B cell (primary cell): ENCODE measurements around the gene LPCAT3. TPM values are rescaled to one million over a fixed set of nuclear protein-coding genes. Genes with fewer than 3 reads are reported as not detected.

Source experiments
- ATAC-seq: fragments of 200-7000 bp; cut with Tn5 transposase; one replicate; pipeline ENCODE4 v1.10.0; 2021; ENCODE audit warnings: low read depth, mild to moderate bottlenecking, moderate number of reproducible peaks, moderate library complexity
- CTCF ChIA-PET: fragments of 350-600 bp; sonication (Branson Sonifier 250); formaldehyde crosslinking; loops from one replicate; lab custom pipeline; 2021; ENCODE audit warnings: antibody characterized with exemption, inconsistent platforms; lab: Charles Lee
- POLR2A ChIA-PET: fragments of 350-600 bp; sonication (Branson Sonifier 250); formaldehyde crosslinking; loops from one replicate; lab custom pipeline; 2021; ENCODE audit warnings: antibody characterized with exemption; lab: Charles Lee
- DNase-seq: peaks from one replicate; pipeline ENCODE4 v3.0.0; 2013
- H2AFZ ChIP-seq: 2 replicates; pipeline ENCODE4 v1.6.1; 2012; ENCODE audit warnings: mild to moderate bottlenecking, low read depth, low read length; ENCODE audit not compliant: insufficient read depth, poor library complexity, severe bottlenecking
- H3K27ac ChIP-seq, 2 donors: 1 replicate in 1 of 2; 2 replicates in 1 of 2; pipeline ENCODE4 v1.5.1; 2012 to 2013; ENCODE audit warnings: low read length in 2 of 2, mild to moderate bottlenecking in 2 of 2, moderate library complexity in 1 of 2
- H3K27me3 ChIP-seq, 4 experiments: fragments of 200-600 bp in 1 of 4; sonication (generic) in 1 of 4; replicated peaks in 1 of 4; 1 replicate in 2 of 4; 2 replicates in 2 of 4; pipeline versions ENCODE4 v1.6.1 to v1.7.0; 2013 to 2016; ENCODE audit warnings: low read length in 3 of 4, mild to moderate bottlenecking in 2 of 4, mixed read lengths in 1 of 4, moderate library complexity in 1 of 4; ENCODE audit not compliant: insufficient read depth in 4 of 4, control insufficient read depth in 3 of 4; ENCODE audit errors: control extremely low read depth in 1 of 4
- H3K36me3 ChIP-seq, 2 experiments: replicated peaks in 1 of 2; 1 replicate in 1 of 2; 2 replicates in 1 of 2; pipeline versions ENCODE4 v1.6.1 to v1.7.1; 2013; ENCODE audit warnings: low read length in 1 of 2; ENCODE audit not compliant: insufficient read depth in 2 of 2, control insufficient read depth in 1 of 2; ENCODE audit errors: control extremely low read depth in 1 of 2, extremely low read depth in 1 of 2
- H3K4me1 ChIP-seq, 2 donors: fragments of 200-600 bp in 1 of 2; sonication (generic) in 1 of 2; 1 replicate in 1 of 2; 2 replicates in 1 of 2; pipeline versions ENCODE4 v1.5.1 to v1.6.1; 2013 to 2017; ENCODE audit warnings: low read length in 2 of 2; ENCODE audit not compliant: control insufficient read depth in 2 of 2, insufficient read depth in 2 of 2
- H3K4me2 ChIP-seq: replicated peaks from 2 replicates; pipeline ENCODE3; 2012; ENCODE audit warnings: mild to moderate bottlenecking, low read depth, low read length; ENCODE audit not compliant: poor library complexity, severe bottlenecking
- H3K4me3 ChIP-seq, 5 experiments: fragments of 200-600 bp in 1 of 5; sonication (generic) in 1 of 5; 1 replicate in 3 of 5; 2 replicates in 2 of 5; pipeline versions ENCODE4 v1.5.1 to v1.7.0; 2011 to 2016; ENCODE audit warnings: low read length in 4 of 5, mild to moderate bottlenecking in 4 of 5, low read depth in 2 of 5, control low read depth in 1 of 5, moderate library complexity in 1 of 5; ENCODE audit not compliant: insufficient read depth in 1 of 5; ENCODE audit errors: control extremely low read depth in 1 of 5, extremely low read depth in 1 of 5
- H3K79me2 ChIP-seq: fragments of 200-600 bp; sonication (generic); one replicate; pipeline ENCODE4 v1.6.0; 2016; ENCODE audit warnings: low read length; ENCODE audit not compliant: control insufficient read depth, insufficient read depth
- H3K9ac ChIP-seq: fragments of 200-600 bp; sonication (generic); 2 replicates; pipeline ENCODE4 v1.6.1; 2017; ENCODE audit warnings: mild to moderate bottlenecking, low read length, moderate library complexity
- H3K9me3 ChIP-seq, 3 donors: one replicate each; pipeline versions ENCODE4 v1.6.1 to v1.7.1; 2013; ENCODE audit warnings: low read length in 2 of 3; ENCODE audit not compliant: control insufficient read depth in 2 of 3, insufficient read depth in 1 of 3; ENCODE audit errors: control extremely low read depth in 1 of 3
- H4K20me1 ChIP-seq: 2 replicates; pipeline ENCODE4 v1.6.0; 2012; ENCODE audit warnings: mild to moderate bottlenecking, low read length; ENCODE audit not compliant: insufficient read depth, control insufficient read depth, poor library complexity, severe bottlenecking
- H3K27ac Mint-ChIP-seq: one replicate; pipeline ENCODE4 v1.8.0; 2021; ENCODE audit warnings: mixed read lengths
- H3K27me3 Mint-ChIP-seq: one replicate; pipeline ENCODE4 v1.8.0; 2021; ENCODE audit warnings: mixed read lengths
- H3K4me1 Mint-ChIP-seq: one replicate; pipeline ENCODE4 v1.8.0; 2021; ENCODE audit warnings: mixed read lengths
- H3K4me3 Mint-ChIP-seq: one replicate; pipeline ENCODE4 v1.8.0; 2021; ENCODE audit warnings: mixed read lengths
- H3K9me3 Mint-ChIP-seq: one replicate; pipeline ENCODE4 v1.8.0; 2022; ENCODE audit warnings: mixed read lengths; ENCODE audit not compliant: insufficient read depth
- CTCF ChIP-seq: fragments of 200-600 bp; IDR thresholded peaks from one replicate; pipeline ENCODE4 v1.8.0; 2022; ENCODE audit warnings: antibody characterized with exemption, mild to moderate bottlenecking
- EZH2 ChIP-seq: IDR thresholded peaks from 2 replicates; pipeline ENCODE4 v1.6.1; 2012; ENCODE audit warnings: borderline replicate concordance, low read depth, mild to moderate bottlenecking, moderate library complexity, low read length; ENCODE audit not compliant: insufficient read depth, poor library complexity, severe bottlenecking
- WGBS: methylation state at CpG from one replicate; pipeline ENCODE4 v1.1.5; 2013; ENCODE audit warnings: missing lambda C conversion rate; ENCODE audit not compliant: insufficient coverage; 5-methylcytosine and 5-hydroxymethylcytosine counted together
- intact Hi-C: fragments of 100-400 bp; cut with micrococcal nuclease; formaldehyde crosslinking; loops from one replicate; pipeline ENCODE4 v1.10.0; 2022
- polyA plus RNA-seq: library from polyadenylated mRNA; depleted of rRNA; stranded (reverse); fragments of >200 nt; gene quantifications from 2 replicates; pipeline ENCODE4 v1.2.3, GENCODE V29; 2012
- total RNA-seq, 2 donors: library from RNA; stranded (reverse); fragments of 120-200 nt in 1 of 2; gene quantifications; 1 replicate in 1 of 2; 2 replicates in 1 of 2; pipeline versions ENCODE4 v1.2.3 to v1.2.4, GENCODE V29; 2013 to 2022

LPCAT3 gene
- total and polyA plus RNA-seq, 2 donors (not counting 1 experiment from before 2014, with no cell fraction given): 17.6 to 26.2 TPM

DNA sequence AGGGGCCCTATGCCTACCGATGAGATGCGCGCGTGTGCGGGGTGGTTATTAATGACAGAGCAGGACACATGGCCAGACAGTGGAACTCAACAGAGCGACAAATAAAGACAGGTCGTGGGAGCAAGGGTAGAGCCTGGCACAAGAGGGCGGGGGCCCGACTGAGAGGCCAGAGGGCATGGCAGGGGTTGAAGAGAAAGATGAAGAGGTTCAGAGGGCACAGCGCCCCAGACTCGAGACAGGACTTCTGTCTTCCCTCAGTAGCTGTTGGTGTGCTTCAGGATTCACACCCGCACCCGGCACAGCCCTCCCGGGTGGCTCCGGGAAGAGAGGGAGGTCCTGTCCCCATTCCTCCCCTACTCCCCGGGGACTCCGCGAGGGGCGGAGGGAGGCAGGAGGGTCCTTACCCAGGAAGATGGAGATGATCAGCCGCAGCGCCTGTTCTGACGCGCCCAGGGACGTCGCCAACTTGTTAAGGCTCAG is 366 bp downstream of the LPCAT3 start:
- 3% methylated on average over 22 of the region's 25 CpGs for WGBS
- no peak for ATAC-seq
- Histone ChIP-seq H2AFZ (peak overlapping the region; percentile 94), H3K4me3 (peak overlapping the region; percentile 71 to 92 (median 81)), H3K4me2 (peak overlapping the region; percentile 75), H3K4me1 (peaks cover 7 to 17% of the 10 kb centered on the region in 2 donors), H3K9me3 (no peaks in the 10 kb centered on the region), H3K27ac (peak overlapping the region; percentile 71 to 78), H3K27me3 (no peaks in the 10 kb centered on the region), H4K20me1 (peaks cover 5% of the 10 kb centered on the region), H3K9ac (peak overlapping the region; percentile 84), H3K79me2 (peaks cover 53% of the 10 kb centered on the region), H3K36me3 (peaks cover 0 to 2% of the 10 kb centered on the region in 2 experiments)
- Mint-ChIP-seq H3K27ac (peak overlapping the region; percentile 69), H3K4me1 (peaks cover 18% of the 10 kb centered on the region), H3K9me3 (no peaks in the 10 kb centered on the region), H3K4me3 (peak overlapping the region; percentile 88), H3K27me3 (no peaks in the 10 kb centered on the region)
- POLR2A ChIA-PET: interaction anchor here (0.9 to 1.4 kb wide), 6 partner anchors 67 to 166 kb away, joined by 3 to 5 read pairs (median 4); partner anchors contain the start of genes C12orf57, PTPN6, RNU7-1 and USP5
- TF ChIP-seq EZH2 (no peak), CTCF (no peak)
- CTCF ChIA-PET: interaction anchor here (0.7 to 2.3 kb wide), 22 partner anchors 12 to 265 kb away, joined by 3 to 12 read pairs (median 4); partner anchors contain the start of genes C12orf57, C1R, C1RL and MLF2
- intact Hi-C loops: loop anchor here (1.0 to 5.0 kb wide), 12 partner anchors 48 to 171 kb away; partner anchors contain the start of genes C12orf57, C1R, CLSTN3 and EMG1
- DNase-seq: no peak

GRCh38 chr12:7016958-7017571 is 1.2 kb downstream of the LPCAT3 start:
- CTCF ChIA-PET: interaction anchor here (1.1 to 1.7 kb wide), 4 partner anchors 52 to 96 kb away, joined by 3 to 4 read pairs (median 3); no protein-coding TSS in a partner anchor
- peak overlapping the region; percentile 84 for H3K9ac ChIP-seq
- peak overlapping the region in 1 of 5 experiments; percentile 89 for H3K4me3 ChIP-seq
- H3K4me1 Mint-ChIP-seq: peaks cover 18% of the 10 kb centered on the region
- peaks cover 10% of the 10 kb centered on the region for H4K20me1 ChIP-seq
- H3K27ac ChIP-seq: no peak overlapping the region
- peak overlapping the region; percentile 75 for H3K4me2 ChIP-seq
- WGBS: 100% methylated on average over 1 of the region's 6 CpGs
- no peaks in the 10 kb centered on the region for H3K27me3 Mint-ChIP-seq
- TF ChIP-seq CTCF (no peak), EZH2 (no peak)
- peak overlapping the region; percentile 88 for H3K4me3 Mint-ChIP-seq
- no peak for DNase-seq
- H3K79me2 ChIP-seq: peaks cover 53% of the 10 kb centered on the region
- H3K36me3 ChIP-seq: peaks cover 0 to 7% of the 10 kb centered on the region in 2 experiments
- intact Hi-C loops: loop anchor here (5.0 kb wide), 1 partner anchor 75 kb away; the partner anchor contains the start of gene C1R
- POLR2A ChIA-PET: no interaction called here
- H2AFZ ChIP-seq: no peak overlapping the region
- no peaks in the 10 kb centered on the region for H3K9me3 ChIP-seq
- peaks cover 7 to 17% of the 10 kb centered on the region in 2 donors for H3K4me1 ChIP-seq
- H3K9me3 Mint-ChIP-seq: no peaks in the 10 kb centered on the region
- no peaks in the 10 kb centered on the region for H3K27me3 ChIP-seq
- ATAC-seq: no peak
- no peak overlapping the region for H3K27ac Mint-ChIP-seq
